Hepatocyte (in vitro differentiated cells): Measurements from ENCODE around the gene MYO1E. TPM values are rescaled to one million over a fixed set of nuclear protein-coding genes. Genes with fewer than 3 reads are reported as not detected.
"Not testable (repeated sequence)": the region's sequence is repeated elsewhere in the genome, so short reads cannot be mapped to it uniquely, and the experiment has no call there.

ENCODE experiments used
- DNase-seq: peaks from one replicate; pipeline ENCODE4 v3.0.0-alpha.2; 2016; ENCODE audit warnings: low spot score
- H2AFZ ChIP-seq: fragments of 200-600 bp; sonication (generic); 2 replicates; pipeline ENCODE4 v1.6.0; 2016; ENCODE audit warnings: antibody characterized with exemption, mild to moderate bottlenecking
- H3K27ac ChIP-seq: fragments of 200-600 bp; sonication (generic); 2 replicates; pipeline ENCODE4 v1.5.1; 2016; ENCODE audit warnings: mild to moderate bottlenecking
- H3K27me3 ChIP-seq: fragments of 200-600 bp; sonication (generic); 2 replicates; pipeline ENCODE4 v1.6.1; 2016
- H3K36me3 ChIP-seq: fragments of 200-600 bp; sonication (generic); replicated peaks from 2 replicates; pipeline ENCODE4 v1.5.1; 2016; ENCODE audit warnings: low read depth; ENCODE audit not compliant: insufficient read depth
- H3K4me1 ChIP-seq: fragments of 200-600 bp; sonication (generic); 2 replicates; pipeline ENCODE4 v1.5.1; 2016; ENCODE audit warnings: mild to moderate bottlenecking, moderate library complexity; ENCODE audit not compliant: insufficient read depth
- H3K4me2 ChIP-seq: fragments of 200-600 bp; sonication (generic); 2 replicates; pipeline ENCODE4 v1.6.0; 2016
- H3K4me3 ChIP-seq: fragments of 200-600 bp; sonication (generic); 2 replicates; pipeline ENCODE4 v1.5.1; 2016; ENCODE audit warnings: mild to moderate bottlenecking
- H3K79me2 ChIP-seq: fragments of 200-600 bp; sonication (generic); 2 replicates; pipeline ENCODE4 v1.6.0; 2017; ENCODE audit warnings: mild to moderate bottlenecking
- H3K9me2 ChIP-seq: fragments of 200-600 bp; sonication (generic); replicated peaks from 2 replicates; pipeline ENCODE4 v1.6.0; 2017; ENCODE audit warnings: mild to moderate bottlenecking; ENCODE audit not compliant: insufficient read depth
- H3K9me3 ChIP-seq: fragments of 200-600 bp; sonication (generic); 2 replicates; pipeline ENCODE4 v1.5.1; 2016; ENCODE audit warnings: low read depth, mild to moderate bottlenecking
- H4K20me1 ChIP-seq: fragments of 200-600 bp; sonication (generic); 2 replicates; pipeline ENCODE4 v1.6.0; 2016; ENCODE audit warnings: mild to moderate bottlenecking; ENCODE audit not compliant: insufficient read depth, poor library complexity, severe bottlenecking
- CTCF ChIP-seq: fragments of 200-600 bp; sonication (generic); IDR thresholded peaks from 2 replicates; pipeline ENCODE4 v1.5.1; 2016; ENCODE audit warnings: antibody characterized with exemption, mild to moderate bottlenecking; ENCODE audit not compliant: poor library complexity
- EZH2 ChIP-seq: fragments of 200-600 bp; sonication (generic); IDR thresholded peaks from 2 replicates; pipeline ENCODE4 v1.6.1; 2016; ENCODE audit warnings: antibody characterized with exemption, mild to moderate bottlenecking, borderline replicate concordance
- EZH2phosphoT487 ChIP-seq: fragments of 200-600 bp; sonication (generic); IDR thresholded peaks from one replicate; pipeline ENCODE4 v1.6.1; 2018; ENCODE audit warnings: antibody characterized with exemption, mild to moderate bottlenecking, low read depth, moderate library complexity; ENCODE audit not compliant: unreplicated experiment, severe bottlenecking
- WGBS: methylation state at CpG from one replicate; pipeline ENCODE4 v1.1.6; 2016; ENCODE audit warnings: low lambda C conversion rate; ENCODE audit errors: missing lambda C conversion rate; 5-methylcytosine and 5-hydroxymethylcytosine counted together
- polyA plus RNA-seq: library from polyadenylated mRNA; unstranded; fragments of >200 nt; fragmentation: Nextera tagmentation; extraction: Ambion mirVana; gene quantifications from 2 replicates; pipeline ENCODE4 v1.2.1, GENCODE V29; 2016
- total RNA-seq: library from RNA; depleted of rRNA; stranded (reverse); fragments of >200 nt; gene quantifications from 2 replicates; pipeline ENCODE4 v1.2.3, GENCODE V29; 2014

Gene MYO1E
- total and polyA plus RNA-seq, 2 experiments from 2014 or later: 107 to 111 TPM

DNA sequence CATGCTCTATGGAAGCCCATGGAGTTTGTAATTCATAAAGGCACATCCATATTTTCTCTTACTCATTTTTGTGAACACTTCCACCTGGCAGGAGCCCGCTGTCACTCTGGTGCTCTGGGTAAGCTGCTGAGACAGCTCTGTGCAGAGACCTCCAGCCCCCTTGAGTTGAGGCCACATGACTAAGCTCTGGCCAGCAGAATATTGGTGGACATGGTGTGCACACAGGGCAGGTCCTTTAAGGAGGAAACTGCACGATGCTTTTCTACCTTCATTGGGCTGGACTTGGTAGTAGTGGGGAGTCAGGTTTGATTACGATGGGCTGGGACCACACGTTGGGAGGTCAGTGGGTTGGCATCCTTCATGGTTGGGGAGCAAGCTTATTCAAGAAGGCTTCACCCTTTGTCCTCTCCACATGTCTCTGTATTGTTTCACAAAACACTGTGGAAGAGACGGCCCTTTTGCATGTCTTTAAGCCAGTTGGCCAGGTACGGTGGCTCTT lies 238.7 kb downstream of the MYO1E start:
- Histone ChIP-seq H3K79me2 (peaks cover 12% of the 10 kb centered on the region), H3K4me2 (no peak overlapping the region), H3K27ac (no peak overlapping the region), H4K20me1 (no peaks in the 10 kb centered on the region), H2AFZ (no peak overlapping the region), H3K4me1 (no peaks in the 10 kb centered on the region), H3K36me3 (no peaks in the 10 kb centered on the region), H3K4me3 (no peak overlapping the region), H3K27me3 (no peaks in the 10 kb centered on the region), H3K9me3 (peaks cover 13% of the 10 kb centered on the region), H3K9me2 (no peaks in the 10 kb centered on the region)
- no peak for DNase-seq
- WGBS: 100% methylated on average over 6 of the region's 6 CpGs
- TF ChIP-seq EZH2 (no peak), CTCF (no peak), EZH2phosphoT487 (no peak)

- H2AFZ ChIP-seq: no peak overlapping the region
- no peaks in the 10 kb centered on the region for H4K20me1 ChIP-seq
- no peaks in the 10 kb centered on the region for H3K9me2 ChIP-seq
- TF ChIP-seq EZH2phosphoT487: no peak
- no peak for TF ChIP-seq EZH2
- no peak for TF ChIP-seq CTCF
- H3K4me1 ChIP-seq: no peaks in the 10 kb centered on the region
- H3K27ac ChIP-seq: no peak overlapping the region
- no peaks in the 10 kb centered on the region for H3K36me3 ChIP-seq
- H3K4me3 ChIP-seq: no peak overlapping the region
- no peaks in the 10 kb centered on the region for H3K27me3 ChIP-seq
- H3K79me2 ChIP-seq: peaks cover 12% of the 10 kb centered on the region
- DNase-seq: no peak
- no peak overlapping the region for H3K4me2 ChIP-seq
- peaks cover 13% of the 10 kb centered on the region for H3K9me3 ChIP-seq
- WGBS: 95% methylated on average over 3 of the region's 3 CpGs
Measured at GRCh38 chr15:59131969-59132562, 240.6 kb downstream of the MYO1E start.

GRCh38 chr15:59131456-59131855 lies 241.2 kb downstream of the MYO1E start:
- WGBS: 95% methylated on average over 16 of the region's 16 CpGs
- Histone ChIP-seq H3K36me3 (no peaks in the 10 kb centered on the region), H4K20me1 (no peaks in the 10 kb centered on the region), H3K9me2 (no peaks in the 10 kb centered on the region), H3K9me3 (peaks cover 17% of the 10 kb centered on the region), H3K4me3 (no peak overlapping the region), H3K4me1 (no peaks in the 10 kb centered on the region), H3K79me2 (peaks cover 12% of the 10 kb centered on the region), H2AFZ (no peak overlapping the region), H3K27me3 (no peaks in the 10 kb centered on the region), H3K4me2 (no peak overlapping the region), H3K27ac (no peak overlapping the region)
- TF ChIP-seq CTCF (no peak), EZH2phosphoT487 (no peak), EZH2 (no peak)
- DNase-seq: no peak

DNA sequence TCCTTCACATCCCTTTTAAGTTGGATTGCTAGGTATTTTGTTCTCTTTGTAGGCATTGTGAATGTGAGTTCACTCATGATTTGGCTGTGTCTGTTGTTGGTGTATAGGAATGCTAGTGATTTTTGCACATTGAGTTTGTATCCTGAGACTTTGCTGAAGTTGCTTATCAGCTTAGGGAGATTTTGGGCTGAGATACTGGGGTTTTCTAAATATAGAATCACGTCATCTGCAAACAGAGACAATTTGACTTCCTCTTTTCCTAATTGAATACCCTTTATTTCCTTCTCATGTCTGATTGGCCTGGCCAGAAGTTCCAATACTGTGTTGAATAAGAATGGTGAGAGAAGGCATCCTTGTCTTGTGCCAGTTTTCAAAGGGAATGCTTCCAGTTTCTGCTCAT lies 245.4 kb downstream of the MYO1E start:
- Histone ChIP-seq H3K9me3 (peaks cover 15% of the 10 kb centered on the region), H3K79me2 (peaks cover 12% of the 10 kb centered on the region)
- H2AFZ ChIP-seq, H3K27me3 ChIP-seq, H3K9me2 ChIP-seq, H3K4me2 ChIP-seq, H3K4me1 ChIP-seq, H3K4me3 ChIP-seq, DNase-seq, H3K36me3 ChIP-seq, H4K20me1 ChIP-seq, H3K27ac ChIP-seq: not testable (repeated sequence)
- 100% methylated on average over 1 of the region's 1 CpG for WGBS

GRCh38 chr15:59125683-59126082 lies 247.0 kb downstream of the MYO1E start:
- H3K27ac ChIP-seq, H3K4me2 ChIP-seq, H3K9me2 ChIP-seq, H4K20me1 ChIP-seq, H3K36me3 ChIP-seq, H3K4me3 ChIP-seq, H3K4me1 ChIP-seq, H2AFZ ChIP-seq, H3K27me3 ChIP-seq, DNase-seq: not testable (repeated sequence)
- peaks cover 15% of the 10 kb centered on the region for H3K9me3 ChIP-seq
- 98% methylated on average over 4 of the region's 4 CpGs for WGBS
- peaks cover 12% of the 10 kb centered on the region for H3K79me2 ChIP-seq
